K562 (cell line): ENCODE data around the gene SOD1.

Experiments used
- ZNF274 ChIP-seq: IDR thresholded peaks from 2 replicates; pipeline ENCODE4 v1.6.1; 2011; ENCODE audit warnings: low read depth, mild to moderate bottlenecking, low read length, moderate library complexity, borderline replicate concordance
- TF ChIP-seq, protein P1 (sequence below): sonication (generic); formaldehyde crosslinking; IDR thresholded peaks from 2 replicates; pipeline ENCODE4 v1.8.1; 2023; ENCODE audit warnings: mild to moderate bottlenecking, missing genetic modification reagents
- TF ChIP-seq, protein P2 (sequence below), 3 experiments: IDR thresholded peaks in 2 of 3; conservative IDR thresholded peaks in 1 of 3; 2 replicates each; pipeline ENCODE4 v1.5.1; 2011 to 2012; ENCODE audit warnings: low read length in 3 of 3, mild to moderate bottlenecking in 3 of 3, control low read depth in 2 of 3, improper control_type of control experiment in 1 of 3, inconsistent platforms in 1 of 3, low read depth in 1 of 3, mixed read lengths in 1 of 3, moderate library complexity in 1 of 3; ENCODE audit not compliant: insufficient read depth in 2 of 3

DNA sequence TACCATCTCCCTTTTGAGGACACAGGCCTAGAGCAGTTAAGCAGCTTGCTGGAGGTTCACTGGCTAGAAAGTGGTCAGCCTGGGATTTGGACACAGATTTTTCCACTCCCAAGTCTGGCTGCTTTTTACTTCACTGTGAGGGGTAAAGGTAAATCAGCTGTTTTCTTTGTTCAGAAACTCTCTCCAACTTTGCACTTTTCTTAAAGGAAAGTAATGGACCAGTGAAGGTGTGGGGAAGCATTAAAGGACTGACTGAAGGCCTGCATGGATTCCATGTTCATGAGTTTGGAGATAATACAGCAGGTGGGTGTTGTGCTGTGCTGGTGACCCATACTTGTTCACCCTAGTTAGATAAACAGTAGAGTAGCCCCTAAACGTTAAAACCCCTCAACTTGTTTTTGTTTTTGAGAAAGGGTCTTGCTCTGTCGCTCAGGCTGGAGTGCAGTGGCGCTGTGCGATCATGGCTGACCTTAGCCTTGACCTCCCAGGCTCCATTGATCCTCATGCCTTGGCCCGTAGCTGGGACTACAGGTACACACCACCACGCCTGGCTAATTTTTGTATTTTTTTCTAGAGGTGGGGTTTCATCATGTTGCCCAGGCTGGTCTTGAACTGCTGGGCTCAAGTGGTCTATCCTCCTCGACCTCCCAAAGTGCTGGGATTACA is 4.2 kb downstream of the SOD1 start:
- TF ChIP-seq, protein P1, sequence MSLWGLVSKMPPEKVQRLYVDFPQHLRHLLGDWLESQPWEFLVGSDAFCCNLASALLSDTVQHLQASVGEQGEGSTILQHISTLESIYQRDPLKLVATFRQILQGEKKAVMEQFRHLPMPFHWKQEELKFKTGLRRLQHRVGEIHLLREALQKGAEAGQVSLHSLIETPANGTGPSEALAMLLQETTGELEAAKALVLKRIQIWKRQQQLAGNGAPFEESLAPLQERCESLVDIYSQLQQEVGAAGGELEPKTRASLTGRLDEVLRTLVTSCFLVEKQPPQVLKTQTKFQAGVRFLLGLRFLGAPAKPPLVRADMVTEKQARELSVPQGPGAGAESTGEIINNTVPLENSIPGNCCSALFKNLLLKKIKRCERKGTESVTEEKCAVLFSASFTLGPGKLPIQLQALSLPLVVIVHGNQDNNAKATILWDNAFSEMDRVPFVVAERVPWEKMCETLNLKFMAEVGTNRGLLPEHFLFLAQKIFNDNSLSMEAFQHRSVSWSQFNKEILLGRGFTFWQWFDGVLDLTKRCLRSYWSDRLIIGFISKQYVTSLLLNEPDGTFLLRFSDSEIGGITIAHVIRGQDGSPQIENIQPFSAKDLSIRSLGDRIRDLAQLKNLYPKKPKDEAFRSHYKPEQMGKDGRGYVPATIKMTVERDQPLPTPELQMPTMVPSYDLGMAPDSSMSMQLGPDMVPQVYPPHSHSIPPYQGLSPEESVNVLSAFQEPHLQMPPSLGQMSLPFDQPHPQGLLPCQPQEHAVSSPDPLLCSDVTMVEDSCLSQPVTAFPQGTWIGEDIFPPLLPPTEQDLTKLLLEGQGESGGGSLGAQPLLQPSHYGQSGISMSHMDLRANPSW = no peak
- TF ChIP-seq, protein P2, sequence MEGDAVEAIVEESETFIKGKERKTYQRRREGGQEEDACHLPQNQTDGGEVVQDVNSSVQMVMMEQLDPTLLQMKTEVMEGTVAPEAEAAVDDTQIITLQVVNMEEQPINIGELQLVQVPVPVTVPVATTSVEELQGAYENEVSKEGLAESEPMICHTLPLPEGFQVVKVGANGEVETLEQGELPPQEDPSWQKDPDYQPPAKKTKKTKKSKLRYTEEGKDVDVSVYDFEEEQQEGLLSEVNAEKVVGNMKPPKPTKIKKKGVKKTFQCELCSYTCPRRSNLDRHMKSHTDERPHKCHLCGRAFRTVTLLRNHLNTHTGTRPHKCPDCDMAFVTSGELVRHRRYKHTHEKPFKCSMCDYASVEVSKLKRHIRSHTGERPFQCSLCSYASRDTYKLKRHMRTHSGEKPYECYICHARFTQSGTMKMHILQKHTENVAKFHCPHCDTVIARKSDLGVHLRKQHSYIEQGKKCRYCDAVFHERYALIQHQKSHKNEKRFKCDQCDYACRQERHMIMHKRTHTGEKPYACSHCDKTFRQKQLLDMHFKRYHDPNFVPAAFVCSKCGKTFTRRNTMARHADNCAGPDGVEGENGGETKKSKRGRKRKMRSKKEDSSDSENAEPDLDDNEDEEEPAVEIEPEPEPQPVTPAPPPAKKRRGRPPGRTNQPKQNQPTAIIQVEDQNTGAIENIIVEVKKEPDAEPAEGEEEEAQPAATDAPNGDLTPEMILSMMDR (IDR thresholded peaks at IDR 0.05 in 2 of 3, conservative IDR thresholded peaks at IDR 0.05 in 1 of 3; ENCODE audit: insufficient read depth in 2 of 3, low read depth in 1 of 3, low read length in 3 of 3) = no peak
- no peak for TF ChIP-seq ZNF274
